Measurements from ENCODE around the gene ZNF729.
"Not testable (repeated sequence)": the region's sequence is repeated elsewhere in the genome, so short reads cannot be mapped to it uniquely, and the experiment has no call there.

The ZNF729 gene

DNA sequence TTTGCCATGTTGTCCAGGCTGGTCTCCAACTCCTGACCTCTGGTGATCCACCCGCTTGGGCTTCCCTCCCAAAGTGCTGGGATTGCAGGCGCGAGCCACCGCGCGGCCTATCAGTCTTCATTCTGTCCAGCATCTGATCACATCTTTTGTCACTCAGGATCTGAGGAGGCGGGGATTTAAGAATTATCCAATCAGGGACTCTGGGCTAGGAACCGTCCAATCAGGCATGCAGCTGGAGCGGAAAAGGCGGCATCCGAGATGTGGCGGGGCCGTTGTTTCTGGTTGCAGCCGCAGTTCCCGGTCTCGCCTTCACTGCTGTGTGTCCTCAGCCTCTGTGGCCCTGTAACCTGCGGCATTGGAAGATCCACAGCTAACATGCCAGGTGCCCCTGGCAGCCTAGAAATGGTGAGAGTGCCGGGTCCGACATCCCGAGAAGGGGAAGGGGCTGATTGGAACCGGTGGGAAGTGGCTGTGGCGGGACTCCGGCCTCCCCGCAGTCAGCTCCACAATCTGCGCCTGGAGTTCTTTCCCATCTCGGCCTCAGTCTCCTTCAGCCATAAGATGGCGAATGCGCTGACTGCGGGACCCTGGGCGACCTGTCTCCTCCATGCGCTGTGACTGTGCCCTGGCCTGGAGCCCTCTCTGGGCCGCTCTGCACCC is at the start of gene ZNF729:
Gene ZNF729 (plus strand): TSS at position 291 of the 660 bp plus-strand sequence. CDS start 85 bp downstream, at position 376.
- DNase-seq (ENCODE audit: low read depth, low spot score) = no peak

DNA sequence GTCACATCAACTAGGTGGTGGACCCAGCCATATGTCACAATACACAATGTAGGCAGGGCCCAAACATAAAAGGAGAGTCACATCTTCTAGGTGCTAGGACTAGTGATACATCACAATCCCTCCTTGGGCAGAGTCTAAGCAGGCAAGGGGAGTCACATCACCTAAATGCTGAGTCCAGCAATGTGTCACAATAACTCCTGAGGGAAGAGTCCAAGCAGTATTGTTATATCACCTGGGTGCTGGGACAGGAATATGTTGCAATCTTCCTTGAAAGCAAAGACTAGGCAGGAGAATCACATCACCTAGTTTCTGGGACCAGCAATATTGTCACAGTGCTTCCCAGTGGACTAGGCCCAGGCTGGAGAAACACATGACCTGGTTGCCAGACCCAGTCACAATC is 29.4 kb upstream of the ZNF729 start:
- no peak for DNase-seq (ENCODE audit: low read depth, low spot score)

- no peak for DNase-seq (ENCODE audit: low read depth, low spot score)
Observed at GRCh38 chr19:22257381-22257780, 28.9 kb upstream of the ZNF729 start.

- no peak for DNase-seq (ENCODE audit: low read depth, low spot score)
Observed at GRCh38 chr19:22257916-22258315, 28.3 kb upstream of the ZNF729 start.

DNA sequence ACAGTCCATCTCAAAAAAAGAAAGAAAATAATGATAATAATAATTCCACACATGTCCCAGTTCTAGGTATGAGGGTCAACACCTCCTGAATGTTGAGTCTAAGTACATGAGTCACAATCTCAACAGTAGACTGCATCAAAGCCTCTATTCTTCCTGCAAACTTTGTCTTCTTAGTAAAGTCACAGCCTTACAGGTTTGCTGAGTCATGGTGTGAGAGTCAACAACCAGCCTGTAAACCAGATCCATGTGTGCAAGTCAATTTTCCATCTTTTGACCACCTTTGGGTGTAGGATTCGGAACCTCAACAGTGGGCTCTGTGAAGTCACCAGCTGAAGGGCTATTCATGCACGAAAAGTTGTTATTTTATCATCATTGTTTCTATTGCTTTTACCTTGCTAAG is 25.7 kb upstream of the ZNF729 start:
- DNase-seq (ENCODE audit: low read depth, low spot score) = no peak

GRCh38 chr19:22261596-22261995 is 24.6 kb upstream of the ZNF729 start:
- DNase-seq (ENCODE audit: low read depth, low spot score) = no peak

DNA sequence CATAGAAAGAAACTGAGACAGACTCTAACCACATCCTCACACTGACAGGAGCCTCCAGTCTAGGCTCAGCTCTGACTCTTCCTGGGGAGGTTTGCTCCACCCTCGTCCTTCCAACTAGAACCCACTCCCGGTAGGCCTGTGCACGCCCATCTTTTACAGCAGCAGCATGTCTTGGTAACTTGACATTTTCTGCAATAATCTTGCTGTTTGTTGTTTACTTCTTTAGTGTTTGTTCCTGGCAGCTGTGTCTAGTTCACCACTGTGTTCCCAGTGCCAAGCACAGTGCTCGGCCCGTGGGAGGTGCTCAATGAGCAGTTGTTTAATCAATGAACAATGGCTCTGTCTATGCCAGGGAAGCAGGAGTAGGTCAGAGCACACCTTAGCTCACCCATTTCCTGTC is 23.1 kb upstream of the ZNF729 start:
- no peak for DNase-seq (ENCODE audit: low read depth, low spot score)

DNA sequence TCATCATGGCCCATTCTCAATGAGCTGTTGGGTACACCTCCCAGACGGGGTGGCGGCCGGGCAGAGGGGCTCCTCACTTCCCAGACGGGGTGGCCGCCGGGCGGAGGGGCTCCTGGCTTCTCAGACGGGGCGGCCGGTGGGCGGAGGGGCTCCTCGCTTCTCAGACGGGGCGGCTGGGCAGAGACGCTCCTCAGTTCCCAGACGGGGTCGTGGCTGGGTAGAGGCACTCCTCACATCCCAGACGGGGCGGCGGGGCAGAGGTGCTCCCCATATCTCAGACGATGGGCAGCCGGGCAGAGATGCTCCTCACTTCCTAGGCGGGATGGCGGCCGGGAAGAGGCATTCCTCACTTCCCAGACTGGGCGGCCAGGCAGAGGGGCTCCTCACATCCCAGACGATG is 35.3 kb downstream of the ZNF729 start:
- DNase-seq (ENCODE audit: low read depth, low spot score) = not testable (repeated sequence)

DNA sequence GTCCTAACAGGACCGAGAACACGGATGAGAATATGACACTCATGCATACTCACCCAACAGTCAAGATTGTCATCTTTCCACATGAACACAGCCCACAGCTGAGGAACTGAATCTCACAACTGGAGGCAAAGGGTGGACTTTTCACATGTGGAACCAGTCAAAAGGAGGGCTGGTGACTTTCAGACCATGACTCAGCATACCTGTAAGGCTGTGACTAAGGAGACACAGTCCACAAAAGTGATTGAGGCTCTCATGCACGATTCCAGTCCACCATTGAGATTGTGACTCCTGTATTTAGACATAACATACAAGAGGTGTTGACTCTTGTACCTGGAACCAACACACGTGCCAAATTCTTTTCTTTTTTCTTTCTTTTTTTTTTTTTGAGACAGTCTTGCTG is 40.0 kb downstream of the ZNF729 start:
- DNase-seq (ENCODE audit: low read depth, low spot score) = no peak

- DNase-seq (ENCODE audit: low read depth, low spot score) = no peak
Observed at GRCh38 chr19:22327321-22327720, 41.1 kb downstream of the ZNF729 start.

- no peak for DNase-seq (ENCODE audit: low read depth, low spot score)
Observed at GRCh38 chr19:22331521-22331920, 45.3 kb downstream of the ZNF729 start.

GRCh38 chr19:22332924-22333323 is 46.7 kb downstream of the ZNF729 start:
- DNase-seq (ENCODE audit: low read depth, low spot score) = no peak

DNA sequence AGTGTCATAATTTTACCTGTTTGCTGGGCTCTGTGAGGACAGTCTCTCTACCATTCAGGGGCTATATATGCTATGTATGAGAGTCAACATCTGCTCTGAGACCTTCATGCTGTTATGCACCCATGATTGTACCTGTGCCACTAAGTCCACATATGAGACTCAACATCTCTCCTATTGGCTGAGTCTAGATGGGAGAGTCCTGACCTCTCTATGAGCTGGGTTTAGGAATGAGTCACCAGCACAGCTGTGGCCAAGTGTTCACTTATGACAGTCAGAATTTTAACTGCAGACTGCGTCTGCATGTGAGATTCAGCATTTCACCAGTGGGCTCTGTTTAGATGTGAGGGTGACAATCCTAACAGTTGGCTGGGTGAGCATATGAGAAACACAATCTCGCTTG is 49.5 kb downstream of the ZNF729 start:
- DNase-seq (ENCODE audit: low read depth, low spot score) = no peak

- DNase-seq (ENCODE audit: low read depth, low spot score) = no peak
Observed at GRCh38 chr19:22354665-22355064, 68.4 kb downstream of the ZNF729 start.

Data from activated naive CD8-positive, alpha-beta T cell treated with anti-CD3 and anti-CD28 coated beads, Interleukin-2, amount 50 U/mL, for 16 hours (primary cell).